H1 (cell line): ENCODE results near the gene RILPL2. TPM values are rescaled to one million over a fixed set of nuclear protein-coding genes. Genes with fewer than 3 reads are reported as not detected.

Experiments used
- CTCF ChIA-PET: fragments of 300-600 bp; sonication (Branson Sonifier 250); formaldehyde crosslinking; loops from one replicate; lab custom pipeline; 2021; ENCODE audit not compliant: partially characterized antibody; lab: Charles Lee
- POLR2A ChIA-PET: fragments of 300-600 bp; sonication (Branson Sonifier 250); formaldehyde crosslinking; loops from one replicate; lab custom pipeline; 2021; ENCODE audit warnings: inconsistent platforms; ENCODE audit not compliant: partially characterized antibody; lab: Charles Lee
- DNase-seq, 2 experiments: peaks; one replicate each; pipeline versions ENCODE4 v3.0.0 to v3.0.0-alpha.2; 2010 to 2022; ENCODE audit warnings: low spot score in 2 of 2, low read depth in 1 of 2, mixed read lengths in 1 of 2
- FAIRE-seq: peaks from 2 replicates; lab custom pipeline; 2011; peaks lifted over from hg19 to GRCh38; lab: Jason Lieb, UNC
- H2AFZ ChIP-seq: 2 replicates; pipeline ENCODE4 v1.8.1; 2012; ENCODE audit warnings: low read length, inconsistent platforms
- H2AK5ac ChIP-seq: 2 replicates; pipeline ENCODE4 v1.6.1; 2013; ENCODE audit warnings: low read depth, low read length
- H2BK120ac ChIP-seq: replicated peaks from 2 replicates; pipeline ENCODE3; 2013; ENCODE audit warnings: low read depth, low read length, inconsistent platforms
- H2BK12ac ChIP-seq: 2 replicates; pipeline ENCODE4 v1.6.1; 2013; ENCODE audit warnings: low read depth, low read length
- H2BK15ac ChIP-seq: 2 replicates; pipeline ENCODE4 v1.6.1; 2013; ENCODE audit warnings: low read length
- H2BK20ac ChIP-seq: 2 replicates; pipeline ENCODE4 v1.6.1; 2013; ENCODE audit warnings: low read length
- H2BK5ac ChIP-seq: 2 replicates; pipeline ENCODE4 v1.6.1; 2013; ENCODE audit warnings: low read depth, low read length
- H3K14ac ChIP-seq: 2 replicates; pipeline ENCODE4 v1.6.1; 2013; ENCODE audit warnings: inconsistent platforms; ENCODE audit not compliant: insufficient read length
- H3K18ac ChIP-seq: 2 replicates; pipeline ENCODE4 v1.6.1; 2013; ENCODE audit warnings: low read length; ENCODE audit errors: extremely low read depth
- H3K23ac ChIP-seq: 2 replicates; pipeline ENCODE4 v1.6.1; 2013; ENCODE audit warnings: inconsistent platforms; ENCODE audit not compliant: insufficient read length
- H3K23me2 ChIP-seq: 2 replicates; pipeline ENCODE4 v1.6.1; 2013; ENCODE audit warnings: low read depth, low read length
- H3K27ac ChIP-seq: 2 replicates; pipeline ENCODE4 v1.6.1; 2011; ENCODE audit warnings: low read depth, low read length, inconsistent platforms
- H3K27me3 ChIP-seq, 4 experiments: replicated peaks in 1 of 4; 1 replicate in 1 of 4; 2 replicates in 3 of 4; pipeline versions ENCODE4 v1.6.1 to v1.8.1; 2011 to 2013; ENCODE audit warnings: low read length in 3 of 4, mild to moderate bottlenecking in 3 of 4, inconsistent platforms in 2 of 4, mixed read lengths in 2 of 4, moderate library complexity in 1 of 4; ENCODE audit not compliant: control insufficient read depth in 3 of 4, insufficient read depth in 3 of 4; ENCODE audit errors: extremely low read depth in 1 of 4
- H3K36me3 ChIP-seq, 4 experiments: 2 replicates each; pipeline versions ENCODE4 v1.6.1 to v1.8.1; 2011 to 2013; ENCODE audit warnings: mild to moderate bottlenecking in 4 of 4, low read length in 3 of 4, moderate library complexity in 2 of 4, control low read depth in 1 of 4, inconsistent platforms in 1 of 4; ENCODE audit not compliant: insufficient read depth in 4 of 4, control insufficient read depth in 2 of 4
- H3K4ac ChIP-seq: replicated peaks from 2 replicates; pipeline ENCODE3; 2013; ENCODE audit warnings: low read length, low read depth, mixed read lengths, inconsistent platforms; ENCODE audit not compliant: insufficient read length
- H3K4me1 ChIP-seq, 4 experiments: replicated peaks in 1 of 4; 1 replicate in 1 of 4; 2 replicates in 3 of 4; pipeline versions ENCODE4 v1.6.1 to v1.8.1; 2011 to 2013; ENCODE audit warnings: low read length in 3 of 4, inconsistent platforms in 2 of 4, mixed read lengths in 1 of 4; ENCODE audit not compliant: insufficient read depth in 4 of 4, control insufficient read depth in 3 of 4
- H3K4me2 ChIP-seq, 2 experiments: 2 replicates each; pipeline versions ENCODE4 v1.6.1 to v1.8.1; 2011 to 2013; ENCODE audit warnings: low read depth in 2 of 2, low read length in 2 of 2, control low read depth in 1 of 2, inconsistent platforms in 1 of 2, mild to moderate bottlenecking in 1 of 2; ENCODE audit not compliant: insufficient read depth in 1 of 2
- H3K4me3 ChIP-seq, 4 experiments: fragments of 200-600, 300-600 bp in 1 of 4; sonication (generic), shearing (Covaris generic), sonication (Bioruptor Twin) in 1 of 4; 2 replicates each; pipeline versions ENCODE4 v1.5.1 to v1.8.1; 2011 to 2016; ENCODE audit warnings: low read length in 4 of 4, low read depth in 3 of 4, control low read depth in 2 of 4, inconsistent platforms in 2 of 4, mild to moderate bottlenecking in 2 of 4, mixed read lengths in 1 of 4, moderate library complexity in 1 of 4; ENCODE audit not compliant: insufficient read depth in 2 of 4; ENCODE audit errors: extremely low read depth in 1 of 4
- H3K56ac ChIP-seq: replicated peaks from 2 replicates; pipeline ENCODE3; 2013; ENCODE audit warnings: low read depth, mild to moderate bottlenecking, mixed read lengths, low read length, inconsistent platforms; ENCODE audit not compliant: insufficient read length
- H3K79me1 ChIP-seq: 2 replicates; pipeline ENCODE4 v1.6.1; 2013; ENCODE audit warnings: low read depth, low read length, control low read depth
- H3K79me2 ChIP-seq, 2 experiments: 2 replicates each; pipeline versions ENCODE4 v1.6.1 to v1.8.1; 2012 to 2013; ENCODE audit warnings: low read length in 2 of 2, mild to moderate bottlenecking in 2 of 2, inconsistent platforms in 1 of 2; ENCODE audit not compliant: insufficient read depth in 2 of 2, control insufficient read depth in 1 of 2
- H3K9ac ChIP-seq, 4 experiments: replicated peaks in 1 of 4; 1 replicate in 1 of 4; 2 replicates in 3 of 4; pipeline versions ENCODE4 v1.6.1 to v1.8.1; 2011 to 2013; ENCODE audit warnings: low read depth in 3 of 4, low read length in 3 of 4, control low read depth in 2 of 4, mild to moderate bottlenecking in 2 of 4, moderate library complexity in 2 of 4, inconsistent platforms in 1 of 4; ENCODE audit errors: extremely low read depth in 1 of 4
- H3K9me3 ChIP-seq, 2 experiments: 2 replicates each; pipeline versions ENCODE4 v1.6.1 to v1.8.1; 2012 to 2013; ENCODE audit warnings: mild to moderate bottlenecking in 2 of 2, moderate library complexity in 2 of 2, control low read depth in 1 of 2, inconsistent platforms in 1 of 2, low read depth in 1 of 2, low read length in 1 of 2, mixed read lengths in 1 of 2; ENCODE audit not compliant: insufficient read depth in 2 of 2
- H4K20me1 ChIP-seq, 2 experiments: replicated peaks in 1 of 2; 2 replicates each; pipeline versions ENCODE3 to v1.8.1; 2011 to 2013; ENCODE audit warnings: inconsistent platforms in 2 of 2, low read length in 2 of 2, mild to moderate bottlenecking in 1 of 2; ENCODE audit not compliant: insufficient read depth in 2 of 2, control insufficient read depth in 1 of 2
- H4K5ac ChIP-seq: 2 replicates; pipeline ENCODE4 v1.6.1; 2013; ENCODE audit warnings: low read length, low read depth, mixed read lengths, inconsistent platforms; ENCODE audit not compliant: insufficient read length
- H4K8ac ChIP-seq: 2 replicates; pipeline ENCODE4 v1.8.0; 2013; ENCODE audit warnings: mild to moderate bottlenecking, moderate library complexity, low read length, inconsistent platforms; ENCODE audit not compliant: insufficient read depth; ENCODE audit errors: extremely low read depth
- H4K91ac ChIP-seq: replicated peaks from 2 replicates; pipeline ENCODE3; 2013; ENCODE audit warnings: low read length, mixed read lengths, inconsistent platforms; ENCODE audit not compliant: insufficient read length
- CREB1 ChIP-seq: IDR thresholded peaks from 2 replicates; pipeline ENCODE4 v1.6.1; 2012; ENCODE audit warnings: inconsistent platforms
- FOSL1 ChIP-seq: IDR thresholded peaks from 2 replicates; pipeline ENCODE4 v1.6.1; 2011; ENCODE audit warnings: mild to moderate bottlenecking, low read depth, low read length, moderate library complexity; ENCODE audit not compliant: insufficient read depth
- KDM1A ChIP-seq: fragments of 200-600, 300-600 bp; sonication (generic); IDR thresholded peaks from 2 replicates; pipeline ENCODE4 v1.7.1; 2016; ENCODE audit warnings: mild to moderate bottlenecking, low read length, borderline replicate concordance
- KDM4A ChIP-seq: IDR thresholded peaks from one replicate; pipeline ENCODE4 v1.7.1; 2012; ENCODE audit warnings: low read depth, mild to moderate bottlenecking, moderate library complexity, low read length, inconsistent platforms; ENCODE audit not compliant: severe bottlenecking
- MAFK ChIP-seq: IDR thresholded peaks from 2 replicates; pipeline ENCODE4 v1.6.1; 2012; ENCODE audit warnings: low read depth, mild to moderate bottlenecking, improper control_type of control experiment, low read length
- NRF1 ChIP-seq: IDR thresholded peaks from 2 replicates; pipeline ENCODE4 v1.6.1; 2011; ENCODE audit warnings: mild to moderate bottlenecking, low read depth, low read length, improper control_type of control experiment
- POLR2A ChIP-seq, 2 experiments: IDR thresholded peaks; 1 replicate in 1 of 2; 2 replicates in 1 of 2; pipeline ENCODE4 v1.6.1; 2011; ENCODE audit warnings: low read depth in 2 of 2, low read length in 2 of 2, mild to moderate bottlenecking in 2 of 2; ENCODE audit errors: control extremely low read depth in 1 of 2
- POLR2AphosphoS5 ChIP-seq: IDR thresholded peaks from 2 replicates; pipeline ENCODE4 v1.6.1; 2011; ENCODE audit warnings: low read depth, low read length
- RFX5 ChIP-seq: IDR thresholded peaks from 2 replicates; pipeline ENCODE4 v1.6.1; 2011; ENCODE audit warnings: low read depth, low read length, improper control_type of control experiment, borderline replicate concordance
- SP4 ChIP-seq: IDR thresholded peaks from 2 replicates; pipeline ENCODE4 v1.6.1; 2012; ENCODE audit warnings: low read length, inconsistent platforms
- SUZ12 ChIP-seq: fragments of 200-600 bp; sonication (generic); IDR thresholded peaks from 2 replicates; pipeline ENCODE4 v1.6.1; 2012; ENCODE audit warnings: mild to moderate bottlenecking, inconsistent platforms, low read length, moderate library complexity, mixed read lengths
- TAF1 ChIP-seq: IDR thresholded peaks from 2 replicates; pipeline ENCODE4 v1.6.1; 2011; ENCODE audit warnings: mild to moderate bottlenecking, low read depth, low read length
- TAF7 ChIP-seq: optimal IDR thresholded peaks from 2 replicates; pipeline ENCODE3; 2011; ENCODE audit warnings: low read depth, mild to moderate bottlenecking, inconsistent platforms, low read length, moderate library complexity, borderline replicate concordance
- WGBS, 2 experiments: shearing (Covaris generic) in 1 of 2; methylation state at CpG; one replicate each; pipeline versions ENCODE4 v1.1.6 to v1.1.7; 2013 to 2015; ENCODE audit warnings: low lambda C conversion rate in 2 of 2, mixed read lengths in 2 of 2, inconsistent platforms in 1 of 2, low coverage in 1 of 2, missing lambda C conversion rate in 1 of 2; ENCODE audit not compliant: insufficient replicate concordance in 2 of 2, insufficient coverage in 1 of 2, insufficient read length in 1 of 2; ENCODE audit errors: extremely low coverage in 1 of 2, missing lambda C conversion rate in 1 of 2; 5-methylcytosine and 5-hydroxymethylcytosine counted together
- polyA plus RNA-seq, 7 experiments: library from polyadenylated mRNA; depleted of rRNA in 3 of 7; stranded (reverse) in 5 of 7; unstranded in 2 of 7; fragments of >200 nt in 5 of 7; fragments of 200-250 nt in 2 of 7; gene quantifications; 1 replicate in 5 of 7; 2 replicates in 1 of 7; 4 replicates in 1 of 7; pipeline versions ENCODE4 v1.2.1 to v1.2.3, GENCODE V29; 2011 to 2013; ENCODE audit warnings: missing spikeins in 2 of 7, mixed read lengths in 2 of 7
- total RNA-seq: library from RNA; stranded (reverse); fragmentation: NEBNext Ultra II Directional; extraction: Animal tissue kit (Norgen Biotek cat#: 25700); gene quantifications from 2 replicates; pipeline ENCODE4 v1.2.1, GENCODE V29; 2021
- TF ChIP-seq, protein P1 (sequence below): IDR thresholded peaks from 2 replicates; pipeline ENCODE4 v1.6.1; 2012; ENCODE audit warnings: low read length, inconsistent platforms

RILPL2 gene
- total and polyA plus RNA-seq, 2 of the 8 experiments (the other 6 are each of a cell fraction or from before 2014, with no cell fraction given): 0.77 to 1.4 TPM

DNA sequence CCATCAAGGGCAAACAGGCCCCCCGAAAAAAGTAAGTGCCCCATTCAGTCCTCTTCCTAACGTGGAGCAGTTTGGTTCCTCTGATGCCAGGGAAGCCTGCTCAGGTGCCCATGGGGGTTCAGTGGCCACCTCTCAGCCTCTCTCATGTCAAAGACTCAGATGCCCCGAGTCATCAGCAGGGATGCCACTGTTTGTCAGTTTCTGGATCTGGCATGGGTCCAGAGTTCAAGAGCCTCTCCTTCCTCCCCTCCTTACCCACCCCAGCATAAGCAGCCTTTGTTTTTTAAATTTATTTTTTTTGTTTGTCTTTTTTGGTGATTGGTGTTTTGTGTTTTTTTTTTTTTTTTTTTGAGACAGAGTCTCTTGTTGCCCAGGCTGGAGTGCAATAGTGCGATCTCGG lies 41.2 kb downstream of the RILPL2 start:
- ChIA-PET POLR2A (no interaction called here), CTCF (interaction anchor here (1.3 kb wide), 1 partner anchor 64 kb away, joined by 3 read pairs; no protein-coding TSS in a partner anchor)
- H2BK120ac ChIP-seq: no peak overlapping the region
- no peak overlapping the region for H4K8ac ChIP-seq
- FAIRE-seq (no peak), DNase-seq (no peak)
- H3K4me3 ChIP-seq: no peak overlapping the region
- H3K18ac ChIP-seq: no peak overlapping the region
- no peak overlapping the region for H3K27ac ChIP-seq
- WGBS, 2 experiments: 87% methylated on average over 5 of the region's 5 CpGs; no CpG with 5 or more reads in 1 of the 2 experiments
- no peaks in the 10 kb centered on the region for H3K4me1 ChIP-seq
- no peak overlapping the region for H4K91ac ChIP-seq
- H3K4ac ChIP-seq: no peak overlapping the region
- peaks cover 15 to 32% of the 10 kb centered on the region in 2 experiments for H4K20me1 ChIP-seq
- no peak overlapping the region for H2BK15ac ChIP-seq
- no peaks in the 10 kb centered on the region for H3K23me2 ChIP-seq
- no peaks in the 10 kb centered on the region for H3K79me2 ChIP-seq
- H3K36me3 ChIP-seq: peaks cover 2 to 21% (median 10%) of the 10 kb centered on the region in 4 experiments; a peak in 6 of 8 replicates
- no peak overlapping the region for H3K23ac ChIP-seq
- H3K4me2 ChIP-seq: no peak overlapping the region
- no peak overlapping the region for H3K14ac ChIP-seq
- H3K56ac ChIP-seq: no peak overlapping the region
- H2BK5ac ChIP-seq: no peak overlapping the region
- no peak overlapping the region for H2BK20ac ChIP-seq
- H4K5ac ChIP-seq: no peak overlapping the region
- no peak overlapping the region for H3K9ac ChIP-seq
- peaks cover 1 to 28% (median 20%) of the 10 kb centered on the region in 4 experiments for H3K27me3 ChIP-seq
- no peaks in the 10 kb centered on the region for H3K79me1 ChIP-seq
- H2BK12ac ChIP-seq: no peak overlapping the region
- no peak overlapping the region for H2AK5ac ChIP-seq
- H2AFZ ChIP-seq: no peak overlapping the region
- no peaks in the 10 kb centered on the region for H3K9me3 ChIP-seq
- no peak for TF ChIP-seq POLR2A (IDR thresholded peaks at IDR 0.05; ENCODE audit: control extremely low read depth in 1 of 2, low read depth in 2 of 2, low read length in 2 of 2)
- no peak for TF ChIP-seq CREB1
- no peak for TF ChIP-seq KDM1A
- no peak for TF ChIP-seq TAF1
- TF ChIP-seq SUZ12: no peak
- no peak for TF ChIP-seq MAFK
- TF ChIP-seq, protein P1, sequence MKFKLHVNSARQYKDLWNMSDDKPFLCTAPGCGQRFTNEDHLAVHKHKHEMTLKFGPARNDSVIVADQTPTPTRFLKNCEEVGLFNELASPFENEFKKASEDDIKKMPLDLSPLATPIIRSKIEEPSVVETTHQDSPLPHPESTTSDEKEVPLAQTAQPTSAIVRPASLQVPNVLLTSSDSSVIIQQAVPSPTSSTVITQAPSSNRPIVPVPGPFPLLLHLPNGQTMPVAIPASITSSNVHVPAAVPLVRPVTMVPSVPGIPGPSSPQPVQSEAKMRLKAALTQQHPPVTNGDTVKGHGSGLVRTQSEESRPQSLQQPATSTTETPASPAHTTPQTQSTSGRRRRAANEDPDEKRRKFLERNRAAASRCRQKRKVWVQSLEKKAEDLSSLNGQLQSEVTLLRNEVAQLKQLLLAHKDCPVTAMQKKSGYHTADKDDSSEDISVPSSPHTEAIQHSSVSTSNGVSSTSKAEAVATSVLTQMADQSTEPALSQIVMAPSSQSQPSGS: no peak
- TF ChIP-seq FOSL1: no peak
- no peak for TF ChIP-seq TAF7
- no peak for TF ChIP-seq POLR2AphosphoS5
- no peak for TF ChIP-seq SP4
- TF ChIP-seq RFX5: no peak
- TF ChIP-seq NRF1: no peak
- no peak for TF ChIP-seq KDM4A
